ENCODE measurements around the gene NFE2L2. TPM values are rescaled to one million over a fixed set of nuclear protein-coding genes. Genes with fewer than 3 reads are reported as not detected.

The NFE2L2 gene
- total RNA-seq, 1 donor from 2014 or later: 83.3 TPM

- no peaks in the 10 kb centered on the region for H3K27me3 Mint-ChIP-seq (ENCODE audit: low read depth, unreplicated experiment)
- H3K9me3 Mint-ChIP-seq (ENCODE audit: unreplicated experiment): no peaks in the 10 kb centered on the region
- peak overlapping the region; percentile 27 for H3K4me3 Mint-ChIP-seq (ENCODE audit: unreplicated experiment)
- Histone ChIP-seq H3K4me3 (ENCODE audit: insufficient read depth, low read depth, low read length) (no peak overlapping the region), H3K4me2 (ENCODE audit: low read length) (no peak overlapping the region), H4K20me1 (ENCODE audit: insufficient read depth, low read length) (peaks cover 78% of the 10 kb centered on the region), H3K36me3 (ENCODE audit: insufficient read depth, low read length) (no peaks in the 10 kb centered on the region), H3K9ac (ENCODE audit: low read length) (no peak overlapping the region), H3K79me2 (ENCODE audit: insufficient read depth, low read length) (peaks cover 99% of the 10 kb centered on the region), H3K27me3 (ENCODE audit: insufficient read depth, low read length) (no peaks in the 10 kb centered on the region), H3K27ac (ENCODE audit: low read depth, low read length) (peak overlapping the region; percentile 52), H2AFZ (ENCODE audit: low read depth, low read length) (no peak overlapping the region), H3K9me3 (ENCODE audit: insufficient read depth, low read depth, low read length) (no peaks in the 10 kb centered on the region), H3K4me1 (ENCODE audit: insufficient read depth, low read length) (peaks cover 45% of the 10 kb centered on the region)
- TF ChIP-seq EZH2 (IDR thresholded peaks at IDR 0.05; ENCODE audit: insufficient read depth, low read length): no peak
- TF ChIP-seq CTCF (IDR thresholded peaks at IDR 0.05; ENCODE audit: insufficient read depth, low read depth, low read length): no peak
- H3K27ac Mint-ChIP-seq (ENCODE audit: unreplicated experiment): peak overlapping the region; percentile 96
- H3K36me3 Mint-ChIP-seq (ENCODE audit: low read depth, unreplicated experiment): peaks cover 6% of the 10 kb centered on the region
- DNase-seq (ENCODE audit: low read depth): no peak
- H3K4me1 Mint-ChIP-seq (ENCODE audit: low read depth, unreplicated experiment): peaks cover 53% of the 10 kb centered on the region
- no peak for FAIRE-seq
Observed at GRCh38 chr2:177246000-177246399, 18.5 kb downstream of the NFE2L2 start.

- Mint-ChIP-seq H3K27ac (ENCODE audit: unreplicated experiment) (peak overlapping the region; percentile 96), H3K4me3 (ENCODE audit: unreplicated experiment) (peak overlapping the region; percentile 66), H3K4me1 (ENCODE audit: low read depth, unreplicated experiment) (peaks cover 57% of the 10 kb centered on the region), H3K27me3 (ENCODE audit: low read depth, unreplicated experiment) (no peaks in the 10 kb centered on the region), H3K9me3 (ENCODE audit: unreplicated experiment) (no peaks in the 10 kb centered on the region), H3K36me3 (ENCODE audit: low read depth, unreplicated experiment) (peaks cover 3% of the 10 kb centered on the region)
- peaks cover 54% of the 10 kb centered on the region for H3K4me1 ChIP-seq (ENCODE audit: insufficient read depth, low read length)
- TF ChIP-seq CTCF (IDR thresholded peaks at IDR 0.05; ENCODE audit: insufficient read depth, low read depth, low read length) (no peak), EZH2 (IDR thresholded peaks at IDR 0.05; ENCODE audit: insufficient read depth, low read length) (no peak)
- FAIRE-seq (peak; percentile 50), DNase-seq (ENCODE audit: low read depth) (peak; percentile 87)
- peak overlapping the region; percentile 47 for H3K9ac ChIP-seq (ENCODE audit: low read length)
- no peak overlapping the region for H2AFZ ChIP-seq (ENCODE audit: low read depth, low read length)
- H3K79me2 ChIP-seq (ENCODE audit: insufficient read depth, low read length): peaks cover 99% of the 10 kb centered on the region
- no peaks in the 10 kb centered on the region for H3K27me3 ChIP-seq (ENCODE audit: insufficient read depth, low read length)
- H3K4me3 ChIP-seq (ENCODE audit: insufficient read depth, low read depth, low read length): no peak overlapping the region
- H3K9me3 ChIP-seq (ENCODE audit: insufficient read depth, low read depth, low read length): no peaks in the 10 kb centered on the region
- H3K4me2 ChIP-seq (ENCODE audit: low read length): peak overlapping the region; percentile 42
- peaks cover 77% of the 10 kb centered on the region for H4K20me1 ChIP-seq (ENCODE audit: insufficient read depth, low read length)
- no peaks in the 10 kb centered on the region for H3K36me3 ChIP-seq (ENCODE audit: insufficient read depth, low read length)
- H3K27ac ChIP-seq (ENCODE audit: low read depth, low read length): peak overlapping the region; percentile 94
Observed at GRCh38 chr2:177245010-177245422, 19.5 kb downstream of the NFE2L2 start.

DNA sequence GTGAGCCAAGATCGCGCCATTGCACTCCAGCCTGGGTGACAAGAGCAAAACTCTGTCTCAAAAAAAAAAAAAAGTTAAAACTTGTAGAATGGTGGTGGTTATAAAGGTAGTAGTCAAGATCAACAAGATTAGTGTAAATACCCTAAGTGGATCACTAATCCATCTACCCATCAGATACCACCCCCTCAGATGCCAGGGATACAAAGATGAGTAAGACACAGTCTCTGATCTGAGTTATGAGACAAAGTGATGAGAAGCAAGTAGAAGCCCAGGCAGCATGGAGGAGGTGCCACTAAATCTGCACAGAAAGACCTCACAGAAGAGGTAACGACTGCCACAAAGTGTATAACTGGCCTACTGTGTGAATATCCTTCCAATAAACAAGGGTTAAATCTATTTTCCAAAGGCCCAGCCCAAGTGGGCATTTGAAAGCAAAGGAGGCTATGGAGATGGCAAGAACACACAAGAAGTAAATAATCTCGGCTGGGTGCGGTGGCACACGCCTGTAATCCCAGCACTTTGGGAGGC is 20.2 kb downstream of the NFE2L2 start:
- peak overlapping the region; percentile 94 for H3K27ac ChIP-seq (ENCODE audit: low read depth, low read length)
- H3K4me1 ChIP-seq (ENCODE audit: insufficient read depth, low read length): peaks cover 58% of the 10 kb centered on the region
- no peaks in the 10 kb centered on the region for H3K27me3 ChIP-seq (ENCODE audit: insufficient read depth, low read length)
- no peaks in the 10 kb centered on the region for H3K36me3 ChIP-seq (ENCODE audit: insufficient read depth, low read length)
- H3K9ac ChIP-seq (ENCODE audit: low read length): peak overlapping the region; percentile 27
- H3K9me3 ChIP-seq (ENCODE audit: insufficient read depth, low read depth, low read length): no peaks in the 10 kb centered on the region
- TF ChIP-seq EZH2 (IDR thresholded peaks at IDR 0.05; ENCODE audit: insufficient read depth, low read length) (no peak), CTCF (IDR thresholded peaks at IDR 0.05; ENCODE audit: insufficient read depth, low read depth, low read length) (no peak)
- Mint-ChIP-seq H3K36me3 (ENCODE audit: low read depth, unreplicated experiment) (peaks cover 3% of the 10 kb centered on the region), H3K4me3 (ENCODE audit: unreplicated experiment) (peak overlapping the region; percentile 57), H3K27ac (ENCODE audit: unreplicated experiment) (peak overlapping the region; percentile 96), H3K27me3 (ENCODE audit: low read depth, unreplicated experiment) (no peaks in the 10 kb centered on the region), H3K9me3 (ENCODE audit: unreplicated experiment) (no peaks in the 10 kb centered on the region), H3K4me1 (ENCODE audit: low read depth, unreplicated experiment) (peaks cover 64% of the 10 kb centered on the region)
- DNase-seq (ENCODE audit: low read depth): no peak
- peaks cover 99% of the 10 kb centered on the region for H3K79me2 ChIP-seq (ENCODE audit: insufficient read depth, low read length)
- no peak for FAIRE-seq
- H2AFZ ChIP-seq (ENCODE audit: low read depth, low read length): no peak overlapping the region
- H3K4me2 ChIP-seq (ENCODE audit: low read length): peak overlapping the region; percentile 7
- no peak overlapping the region for H3K4me3 ChIP-seq (ENCODE audit: insufficient read depth, low read depth, low read length)
- H4K20me1 ChIP-seq (ENCODE audit: insufficient read depth, low read length): peaks cover 77% of the 10 kb centered on the region

Measured in astrocyte (in vitro differentiated cells and primary cell).